GM23248 (cell line): ENCODE data around the gene PTPRE.

Experiments
- EZH2 ChIP-seq: fragments of 200-600 bp; sonication (generic); IDR thresholded peaks from 2 replicates; pipeline ENCODE4 v1.6.1; 2018; ENCODE audit warnings: antibody characterized with exemption, mild to moderate bottlenecking; ENCODE audit not compliant: insufficient read depth, poor library complexity, severe bottlenecking
- EZH2phosphoT487 ChIP-seq: fragments of 200-600 bp; sonication (generic); IDR thresholded peaks from 2 replicates; pipeline ENCODE4 v1.6.1; 2018; ENCODE audit warnings: antibody characterized with exemption, moderate library complexity, mild to moderate bottlenecking, low read depth; ENCODE audit not compliant: insufficient read depth

- TF ChIP-seq EZH2 (no peak), EZH2phosphoT487 (no peak)
Observed at GRCh38 chr10:127916826-127917225, 9.9 kb downstream of the PTPRE start.
